HL-60 (cell line): ENCODE data around the gene BCAN.

Experiments
- DNase-seq, 2 experiments: peaks; one replicate each; pipeline ENCODE4 v3.0.0-alpha.2; 2010 to 2020; ENCODE audit warnings: low read depth in 1 of 2, low spot score in 1 of 2
- H3K27ac ChIP-seq: fragments of 250-450 bp; sonication (Bioruptor Pico); replicated peaks from 2 replicates; pipeline ENCODE4 v1.5.1; 2020; ENCODE audit warnings: mild to moderate bottlenecking, moderate library complexity
- H3K27me3 ChIP-seq: fragments of 250-450 bp; sonication (Bioruptor Pico); 2 replicates; pipeline ENCODE4 v1.5.1; 2021; ENCODE audit warnings: mild to moderate bottlenecking, moderate library complexity; ENCODE audit not compliant: insufficient read depth, poor library complexity, severe bottlenecking
- H3K4me3 ChIP-seq: replicated peaks from 2 replicates; pipeline ENCODE4 v1.5.1; 2011; ENCODE audit warnings: mild to moderate bottlenecking, control low read depth, low read length; ENCODE audit not compliant: insufficient read depth
- GABPA ChIP-seq: IDR thresholded peaks from 2 replicates; pipeline ENCODE4 v1.6.1; 2012; ENCODE audit warnings: low read depth
- POLR2AphosphoS5 ChIP-seq: IDR thresholded peaks from 2 replicates; pipeline ENCODE4 v1.6.1; 2012; ENCODE audit warnings: low read depth
- SPI1 ChIP-seq: IDR thresholded peaks from 2 replicates; pipeline ENCODE4 v1.6.1; 2012; ENCODE audit warnings: low read depth, mild to moderate bottlenecking, borderline replicate concordance
- TF ChIP-seq, protein P1 (sequence below): IDR thresholded peaks from one replicate; pipeline ENCODE4 v1.5.1; 2011; ENCODE audit warnings: low read length, control low read depth, inconsistent platforms; ENCODE audit not compliant: insufficient read depth
- TF ChIP-seq, protein P2 (sequence below): IDR thresholded peaks from 2 replicates; pipeline ENCODE4 v1.6.1; 2012; ENCODE audit warnings: low read depth; ENCODE audit not compliant: insufficient replicate concordance

Gene BCAN

DNA sequence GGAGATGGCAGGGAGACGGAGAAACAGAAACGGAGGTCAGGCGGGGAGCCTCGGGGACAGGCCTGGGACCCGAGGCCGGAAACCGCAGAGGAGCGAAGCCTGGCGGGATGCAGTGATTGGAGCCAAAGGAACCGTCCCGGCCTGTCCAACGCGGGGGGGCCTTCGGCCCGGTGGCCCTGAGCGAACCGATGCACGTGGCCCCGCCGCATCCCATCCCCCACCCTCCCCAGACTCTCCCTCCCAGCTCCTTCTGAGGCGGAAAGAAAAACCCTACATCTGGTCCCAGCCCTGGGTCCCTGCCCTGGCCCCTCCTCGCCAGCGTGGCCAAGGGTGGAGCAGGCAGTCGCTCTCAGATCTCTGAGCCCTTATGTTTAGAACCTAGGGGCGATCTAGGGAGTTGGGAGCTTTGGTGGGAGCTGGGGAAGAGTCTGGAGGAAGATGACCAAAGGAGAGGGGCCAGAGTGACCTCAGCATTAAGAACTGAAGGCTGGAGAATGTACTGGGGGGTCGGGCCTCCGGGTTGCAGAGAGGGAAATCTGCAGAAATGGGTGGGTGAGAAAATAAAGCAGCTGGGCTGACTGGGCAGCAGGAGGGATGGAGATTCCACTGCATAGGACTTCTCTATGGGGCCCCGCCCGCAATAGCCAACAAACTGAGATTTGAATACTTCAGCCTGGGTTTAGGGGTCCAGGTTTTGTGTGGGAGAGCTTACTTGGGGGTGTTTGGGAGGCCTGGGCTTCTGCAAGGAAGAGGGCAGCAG is 64.9 kb downstream of the BCAN start:
- Histone ChIP-seq H3K27me3 (peaks cover 43% of the 10 kb centered on the region), H3K4me3 (no peak overlapping the region), H3K27ac (no peak overlapping the region)
- TF ChIP-seq GABPA = no peak
- TF ChIP-seq POLR2AphosphoS5 = no peak
- TF ChIP-seq, protein P1, sequence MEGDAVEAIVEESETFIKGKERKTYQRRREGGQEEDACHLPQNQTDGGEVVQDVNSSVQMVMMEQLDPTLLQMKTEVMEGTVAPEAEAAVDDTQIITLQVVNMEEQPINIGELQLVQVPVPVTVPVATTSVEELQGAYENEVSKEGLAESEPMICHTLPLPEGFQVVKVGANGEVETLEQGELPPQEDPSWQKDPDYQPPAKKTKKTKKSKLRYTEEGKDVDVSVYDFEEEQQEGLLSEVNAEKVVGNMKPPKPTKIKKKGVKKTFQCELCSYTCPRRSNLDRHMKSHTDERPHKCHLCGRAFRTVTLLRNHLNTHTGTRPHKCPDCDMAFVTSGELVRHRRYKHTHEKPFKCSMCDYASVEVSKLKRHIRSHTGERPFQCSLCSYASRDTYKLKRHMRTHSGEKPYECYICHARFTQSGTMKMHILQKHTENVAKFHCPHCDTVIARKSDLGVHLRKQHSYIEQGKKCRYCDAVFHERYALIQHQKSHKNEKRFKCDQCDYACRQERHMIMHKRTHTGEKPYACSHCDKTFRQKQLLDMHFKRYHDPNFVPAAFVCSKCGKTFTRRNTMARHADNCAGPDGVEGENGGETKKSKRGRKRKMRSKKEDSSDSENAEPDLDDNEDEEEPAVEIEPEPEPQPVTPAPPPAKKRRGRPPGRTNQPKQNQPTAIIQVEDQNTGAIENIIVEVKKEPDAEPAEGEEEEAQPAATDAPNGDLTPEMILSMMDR = no peak
- TF ChIP-seq SPI1 = no peak
- TF ChIP-seq, protein P2, sequence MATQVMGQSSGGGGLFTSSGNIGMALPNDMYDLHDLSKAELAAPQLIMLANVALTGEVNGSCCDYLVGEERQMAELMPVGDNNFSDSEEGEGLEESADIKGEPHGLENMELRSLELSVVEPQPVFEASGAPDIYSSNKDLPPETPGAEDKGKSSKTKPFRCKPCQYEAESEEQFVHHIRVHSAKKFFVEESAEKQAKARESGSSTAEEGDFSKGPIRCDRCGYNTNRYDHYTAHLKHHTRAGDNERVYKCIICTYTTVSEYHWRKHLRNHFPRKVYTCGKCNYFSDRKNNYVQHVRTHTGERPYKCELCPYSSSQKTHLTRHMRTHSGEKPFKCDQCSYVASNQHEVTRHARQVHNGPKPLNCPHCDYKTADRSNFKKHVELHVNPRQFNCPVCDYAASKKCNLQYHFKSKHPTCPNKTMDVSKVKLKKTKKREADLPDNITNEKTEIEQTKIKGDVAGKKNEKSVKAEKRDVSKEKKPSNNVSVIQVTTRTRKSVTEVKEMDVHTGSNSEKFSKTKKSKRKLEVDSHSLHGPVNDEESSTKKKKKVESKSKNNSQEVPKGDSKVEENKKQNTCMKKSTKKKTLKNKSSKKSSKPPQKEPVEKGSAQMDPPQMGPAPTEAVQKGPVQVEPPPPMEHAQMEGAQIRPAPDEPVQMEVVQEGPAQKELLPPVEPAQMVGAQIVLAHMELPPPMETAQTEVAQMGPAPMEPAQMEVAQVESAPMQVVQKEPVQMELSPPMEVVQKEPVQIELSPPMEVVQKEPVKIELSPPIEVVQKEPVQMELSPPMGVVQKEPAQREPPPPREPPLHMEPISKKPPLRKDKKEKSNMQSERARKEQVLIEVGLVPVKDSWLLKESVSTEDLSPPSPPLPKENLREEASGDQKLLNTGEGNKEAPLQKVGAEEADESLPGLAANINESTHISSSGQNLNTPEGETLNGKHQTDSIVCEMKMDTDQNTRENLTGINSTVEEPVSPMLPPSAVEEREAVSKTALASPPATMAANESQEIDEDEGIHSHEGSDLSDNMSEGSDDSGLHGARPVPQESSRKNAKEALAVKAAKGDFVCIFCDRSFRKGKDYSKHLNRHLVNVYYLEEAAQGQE = no peak
- DNase-seq = no peak

DNA sequence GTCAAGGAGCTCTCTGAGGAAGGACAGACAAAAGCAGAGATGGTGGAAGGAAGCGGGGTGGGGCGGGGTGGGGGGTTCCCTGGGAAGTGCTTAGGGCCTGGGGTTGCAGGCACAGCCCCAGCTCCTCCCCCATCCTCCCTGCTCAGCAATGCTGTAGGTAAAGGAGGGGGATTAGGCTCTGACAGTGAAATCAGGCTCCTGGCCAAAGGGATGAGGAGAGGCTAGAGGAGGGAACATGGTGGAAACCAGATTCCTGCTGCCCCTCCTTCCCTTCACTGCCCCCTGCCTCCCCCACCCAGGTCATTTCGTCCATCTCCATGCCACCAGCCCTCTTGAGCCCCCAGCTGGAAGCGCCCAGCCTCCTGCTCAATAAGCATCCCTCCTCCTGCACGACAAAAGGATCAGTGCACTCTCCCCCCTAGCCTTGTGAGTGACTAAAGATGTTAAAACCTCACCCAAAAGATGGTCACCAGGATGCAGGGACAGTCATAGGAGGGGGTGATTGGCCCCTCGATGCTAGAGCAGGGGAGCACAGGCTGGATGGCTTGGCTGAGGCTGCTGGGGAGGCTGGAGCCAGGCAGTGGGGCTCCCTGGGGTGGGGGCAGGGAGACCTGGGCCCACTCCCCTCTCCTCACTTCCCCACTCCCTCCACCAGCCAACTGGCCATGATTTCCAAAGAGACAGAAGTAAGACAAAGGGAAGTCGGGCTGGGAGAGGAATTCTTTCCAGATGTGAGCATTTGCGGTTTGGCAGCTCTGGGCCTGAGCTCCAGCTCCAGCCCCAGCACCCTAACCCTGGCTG is 65.7 kb downstream of the BCAN start:
- H3K27me3 ChIP-seq = peaks cover 43% of the 10 kb centered on the region
- H3K27ac ChIP-seq = no peak overlapping the region
- no peak for TF ChIP-seq SPI1
- no peak for TF ChIP-seq POLR2AphosphoS5
- no peak for TF ChIP-seq GABPA
- TF ChIP-seq, protein P2 = no peak
- TF ChIP-seq, protein P1 = no peak
- no peak overlapping the region for H3K4me3 ChIP-seq
- no peak for DNase-seq

DNA sequence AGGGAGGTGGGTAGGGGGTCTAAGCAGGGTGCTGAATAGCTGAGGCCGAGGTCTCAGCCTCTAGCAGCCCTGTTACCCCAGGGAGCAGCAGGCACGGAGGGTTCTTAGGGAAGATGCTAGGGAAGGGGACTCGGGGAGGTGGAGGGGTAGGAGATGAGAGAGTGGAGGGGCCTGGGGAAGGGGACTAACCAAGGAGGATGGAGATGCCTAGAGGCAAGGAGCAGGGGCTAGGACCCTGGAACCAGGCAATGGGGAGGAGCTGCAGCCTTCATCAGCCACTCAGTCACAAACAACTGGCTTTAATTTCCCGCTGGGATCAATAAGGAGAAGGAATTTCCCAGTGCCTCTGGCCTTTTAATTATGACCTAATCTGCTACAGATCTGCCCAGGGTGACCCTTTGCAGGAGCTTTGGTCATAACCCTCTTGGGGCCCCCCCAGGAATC is 66.3 kb downstream of the BCAN start:
- DNase-seq = no peak
- TF ChIP-seq GABPA = no peak
- TF ChIP-seq SPI1 = no peak
- TF ChIP-seq, protein P2 = no peak
- TF ChIP-seq POLR2AphosphoS5 = no peak
- TF ChIP-seq, protein P1 = no peak

More for the DNA sequence above, 66.3 kb downstream of the BCAN start:
- no peak overlapping the region for H3K27ac ChIP-seq
- H3K4me3 ChIP-seq = no peak overlapping the region
- H3K27me3 ChIP-seq = peaks cover 43% of the 10 kb centered on the region
